Endothelial cell of umbilical vein (primary cell): Measurements from ENCODE around the gene BCAS3.

ENCODE experiments used
- FOS ChIP-seq: IDR thresholded peaks from 2 replicates; pipeline ENCODE4 v1.6.1; 2011; ENCODE audit warnings: mild to moderate bottlenecking, low read length, moderate library complexity, borderline replicate concordance; ENCODE audit not compliant: insufficient read depth
- JUN ChIP-seq: IDR thresholded peaks from 2 replicates; pipeline ENCODE4 v1.6.1; 2011; ENCODE audit warnings: borderline replicate concordance, low read depth; ENCODE audit not compliant: insufficient read length, insufficient read depth
- MYC ChIP-seq: IDR thresholded peaks from one replicate; pipeline ENCODE4 v1.6.1; 2011; ENCODE audit warnings: mild to moderate bottlenecking, low read depth, low read length
- POLR2A ChIP-seq: IDR thresholded peaks from 2 replicates; pipeline ENCODE4 v1.6.1; 2012; ENCODE audit warnings: low read depth, mild to moderate bottlenecking, control low read depth, low read length
- POLR2AphosphoS5 ChIP-seq: IDR thresholded peaks from 2 replicates; pipeline ENCODE4 v1.6.1; 2012; ENCODE audit warnings: low read depth, mild to moderate bottlenecking, control low read depth, low read length, moderate library complexity; ENCODE audit not compliant: insufficient read depth
- TF ChIP-seq, protein P1 (sequence below), 2 donors: IDR thresholded peaks; 1 replicate in 1 of 2; 2 replicates in 1 of 2; pipeline ENCODE4 v1.5.1; 2011; ENCODE audit warnings: low read length in 2 of 2, mild to moderate bottlenecking in 2 of 2, moderate library complexity in 2 of 2, control low read depth in 1 of 2, inconsistent platforms in 1 of 2, low read depth in 1 of 2; ENCODE audit not compliant: insufficient read depth in 1 of 2; ENCODE audit errors: extremely low read depth in 1 of 2
- TF ChIP-seq, protein P2 (sequence below): IDR thresholded peaks from 2 replicates; pipeline ENCODE4 v1.6.1; 2011; ENCODE audit not compliant: insufficient read depth, insufficient read length

DNA sequence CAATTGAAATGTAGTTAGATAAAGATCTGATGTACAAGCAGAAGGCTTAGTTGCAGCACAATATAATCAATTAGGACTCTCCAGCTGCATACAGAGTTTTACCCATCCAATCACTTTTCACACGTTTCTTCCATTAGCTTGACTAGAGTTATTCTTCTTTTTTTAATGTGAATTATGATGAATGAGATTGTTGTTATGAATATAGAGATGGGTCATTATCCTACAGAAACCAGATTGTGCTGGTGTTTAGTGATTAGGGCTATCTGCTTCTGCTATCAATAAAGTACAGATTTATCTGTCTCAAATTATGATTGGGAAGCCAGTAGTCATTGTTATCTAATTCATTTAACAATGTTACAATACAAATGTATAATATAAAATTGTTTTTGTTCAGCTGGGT lies 500.6 kb downstream of the BCAS3 start:
- TF ChIP-seq JUN (no peak), POLR2A (no peak), MYC (no peak), FOS (no peak), POLR2AphosphoS5 (no peak)
- TF ChIP-seq, protein P1, sequence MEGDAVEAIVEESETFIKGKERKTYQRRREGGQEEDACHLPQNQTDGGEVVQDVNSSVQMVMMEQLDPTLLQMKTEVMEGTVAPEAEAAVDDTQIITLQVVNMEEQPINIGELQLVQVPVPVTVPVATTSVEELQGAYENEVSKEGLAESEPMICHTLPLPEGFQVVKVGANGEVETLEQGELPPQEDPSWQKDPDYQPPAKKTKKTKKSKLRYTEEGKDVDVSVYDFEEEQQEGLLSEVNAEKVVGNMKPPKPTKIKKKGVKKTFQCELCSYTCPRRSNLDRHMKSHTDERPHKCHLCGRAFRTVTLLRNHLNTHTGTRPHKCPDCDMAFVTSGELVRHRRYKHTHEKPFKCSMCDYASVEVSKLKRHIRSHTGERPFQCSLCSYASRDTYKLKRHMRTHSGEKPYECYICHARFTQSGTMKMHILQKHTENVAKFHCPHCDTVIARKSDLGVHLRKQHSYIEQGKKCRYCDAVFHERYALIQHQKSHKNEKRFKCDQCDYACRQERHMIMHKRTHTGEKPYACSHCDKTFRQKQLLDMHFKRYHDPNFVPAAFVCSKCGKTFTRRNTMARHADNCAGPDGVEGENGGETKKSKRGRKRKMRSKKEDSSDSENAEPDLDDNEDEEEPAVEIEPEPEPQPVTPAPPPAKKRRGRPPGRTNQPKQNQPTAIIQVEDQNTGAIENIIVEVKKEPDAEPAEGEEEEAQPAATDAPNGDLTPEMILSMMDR (IDR thresholded peaks at IDR 0.05; ENCODE audit: extremely low read depth in 1 of 2, insufficient read depth in 1 of 2, low read depth in 1 of 2, low read length in 2 of 2), result no peak
- TF ChIP-seq, protein P2, sequence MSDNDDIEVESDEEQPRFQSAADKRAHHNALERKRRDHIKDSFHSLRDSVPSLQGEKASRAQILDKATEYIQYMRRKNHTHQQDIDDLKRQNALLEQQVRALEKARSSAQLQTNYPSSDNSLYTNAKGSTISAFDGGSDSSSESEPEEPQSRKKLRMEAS, result no peak
